CMK (cell line): ENCODE data around the gene LOXL3.

ENCODE experiments used
- DNase-seq: peaks from one replicate; pipeline ENCODE4 v3.0.0-alpha.2; 2010; ENCODE audit warnings: low read depth

LOXL3 gene

DNA sequence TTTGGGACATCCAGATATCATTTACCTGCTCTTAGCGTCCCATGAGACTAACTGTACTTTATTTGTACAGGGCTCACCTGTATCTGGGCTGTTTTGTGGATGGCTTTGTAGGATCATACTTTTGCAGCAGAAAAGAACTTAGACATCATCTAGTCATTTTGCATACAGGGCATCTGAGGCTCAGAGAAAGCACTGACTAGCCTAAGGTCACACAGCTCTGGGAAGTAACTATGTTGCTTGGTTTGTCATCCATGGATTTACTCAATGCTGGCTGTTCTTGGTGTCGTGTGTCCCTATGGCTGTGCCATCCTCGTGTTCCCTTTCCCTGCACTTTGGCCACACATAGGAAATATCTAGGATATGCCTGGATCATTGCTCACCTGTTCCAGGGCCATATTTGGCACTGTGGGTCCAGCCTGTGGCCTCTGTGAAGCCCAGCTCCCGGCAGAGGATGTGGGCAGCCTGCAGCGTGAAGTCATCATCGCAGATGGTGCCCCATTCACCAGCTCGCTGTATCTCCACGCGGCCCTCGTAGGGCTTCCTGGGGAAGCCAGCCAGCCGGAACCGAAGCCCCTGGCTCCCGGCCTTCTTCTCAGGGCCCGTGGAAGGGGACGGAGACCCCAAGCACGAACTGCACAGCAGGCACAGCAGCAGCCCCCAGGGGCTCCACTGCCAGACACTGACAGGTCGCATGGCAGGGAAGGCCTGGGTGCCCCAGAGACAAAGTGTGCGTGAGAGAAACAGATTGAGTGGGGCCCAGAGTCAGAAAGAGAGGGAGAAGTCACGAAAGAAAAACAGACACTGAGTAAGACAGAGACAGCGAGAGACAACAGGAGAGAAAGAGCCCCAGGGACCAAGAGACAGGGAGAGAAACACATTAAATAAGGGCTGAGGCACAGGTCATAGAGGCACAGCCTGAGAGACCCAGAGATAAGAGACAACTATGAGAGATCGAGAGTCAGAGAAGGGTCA, 1.5 kb downstream of the LOXL3 start:
- DNase-seq = no peak

DNA sequence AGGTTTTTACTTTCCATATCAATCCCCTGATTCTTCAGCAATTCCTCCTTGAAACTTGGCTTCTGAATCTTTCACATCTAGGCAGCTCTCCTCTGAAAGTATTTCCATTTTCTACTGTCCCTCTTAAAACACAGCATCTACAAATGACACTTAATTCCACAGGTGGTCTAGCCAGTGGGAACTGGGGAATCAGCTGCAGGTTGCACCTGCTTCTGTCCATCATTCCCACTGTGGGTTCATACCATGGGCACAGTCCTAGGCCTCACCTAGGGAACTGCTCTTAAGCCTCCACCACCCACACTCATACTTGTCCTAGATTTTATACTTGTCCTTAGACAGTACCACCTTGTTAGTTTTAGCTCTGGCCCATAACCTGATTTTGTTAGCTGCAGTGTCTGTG, 2.2 kb downstream of the LOXL3 start:
- DNase-seq = no peak

DNA sequence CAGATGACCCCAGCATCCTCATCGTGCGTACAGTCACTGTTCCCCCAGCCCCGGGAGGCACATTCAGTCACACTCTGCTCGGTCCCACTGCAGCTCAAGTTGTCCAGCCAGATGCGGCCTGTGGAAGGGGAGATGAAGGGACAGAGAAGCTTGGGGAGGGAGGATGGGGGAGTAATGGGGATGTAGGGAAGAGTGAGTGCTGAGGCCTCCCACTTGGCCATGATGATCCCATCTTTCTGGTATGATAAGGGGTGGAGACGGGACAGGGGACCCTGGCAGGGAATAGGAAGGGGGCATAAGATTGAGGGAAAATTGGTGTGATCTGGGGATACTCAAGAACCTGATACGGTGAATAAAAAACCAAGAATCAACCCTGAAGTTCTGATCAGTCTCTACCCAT, 3.5 kb downstream of the LOXL3 start:
- DNase-seq = no peak

DNA sequence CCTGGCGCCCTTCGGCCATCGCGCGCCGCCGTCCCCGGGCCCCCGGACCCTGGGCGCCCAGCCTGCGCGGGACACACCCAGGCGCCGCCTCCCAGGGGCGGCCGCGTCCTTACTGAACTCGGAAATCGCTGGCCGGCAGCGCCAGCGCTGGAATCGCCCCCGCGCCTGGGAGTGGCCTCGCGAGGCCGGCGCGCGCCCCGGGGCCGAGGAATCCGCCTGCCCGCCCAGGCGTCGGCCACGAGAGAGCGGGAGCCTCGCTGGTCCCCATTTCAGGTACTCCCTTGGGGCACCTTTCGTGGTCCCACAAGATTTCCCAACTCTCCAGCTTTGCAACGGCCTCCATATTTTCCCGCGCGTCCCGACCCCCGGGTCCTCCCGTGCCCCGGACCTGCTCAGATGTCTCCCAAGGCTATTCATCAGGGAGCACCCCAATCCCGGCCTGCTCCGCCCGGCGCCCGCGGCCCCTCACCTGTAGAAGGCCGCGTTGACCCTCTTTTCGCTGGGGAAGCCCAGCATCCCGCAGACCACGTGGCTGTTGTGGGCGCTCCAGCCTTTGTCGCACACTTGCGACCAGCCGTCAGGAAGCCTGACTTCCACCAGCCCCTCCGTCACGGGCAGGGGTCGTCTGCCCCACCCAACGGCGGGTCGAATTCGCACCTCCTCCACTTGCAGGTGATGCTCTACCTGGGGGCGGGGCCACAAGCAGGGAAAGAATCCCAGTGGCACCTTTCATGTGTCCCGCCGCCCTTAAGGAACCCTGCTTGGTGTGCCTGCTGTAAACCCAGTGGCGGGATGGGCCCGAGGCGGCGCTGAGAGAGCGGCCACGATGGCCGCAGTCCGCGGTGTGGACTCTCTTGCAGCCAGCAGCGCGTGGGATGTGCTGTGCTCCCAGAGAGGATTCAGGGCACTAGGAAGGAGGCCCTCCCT, 4.6 kb downstream of the LOXL3 start:
- DNase-seq = no peak

DNA sequence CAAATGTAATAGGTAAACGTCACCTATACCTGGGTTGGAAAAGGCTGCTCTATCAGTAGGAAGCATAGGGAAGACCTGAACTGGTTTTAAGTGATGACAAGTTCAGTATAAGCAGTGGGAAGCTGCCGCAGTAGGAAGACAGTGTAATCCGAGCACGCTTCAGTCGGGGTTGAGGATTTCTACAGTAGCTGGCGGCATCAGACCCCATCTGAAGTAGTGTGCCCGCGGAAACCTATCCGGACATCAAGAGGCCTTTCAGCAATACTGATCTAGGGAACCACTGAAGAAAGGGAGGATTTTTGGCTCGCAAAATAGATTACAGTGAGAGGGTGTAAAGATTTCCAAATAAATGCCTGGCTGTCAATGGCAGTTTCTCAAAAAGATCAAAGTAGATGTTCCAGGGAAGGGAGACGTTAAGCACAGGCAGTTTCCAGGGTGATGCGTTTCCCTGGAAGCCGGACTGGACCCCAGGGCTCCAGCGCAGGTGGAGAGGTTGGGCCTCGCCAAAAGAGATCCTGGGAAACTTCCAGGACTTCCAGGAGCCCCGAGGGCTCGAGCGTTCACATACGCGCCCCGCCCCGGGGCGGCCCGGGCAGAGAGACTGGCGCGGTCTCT, 5.3 kb downstream of the LOXL3 start:
- no peak for DNase-seq

DNA sequence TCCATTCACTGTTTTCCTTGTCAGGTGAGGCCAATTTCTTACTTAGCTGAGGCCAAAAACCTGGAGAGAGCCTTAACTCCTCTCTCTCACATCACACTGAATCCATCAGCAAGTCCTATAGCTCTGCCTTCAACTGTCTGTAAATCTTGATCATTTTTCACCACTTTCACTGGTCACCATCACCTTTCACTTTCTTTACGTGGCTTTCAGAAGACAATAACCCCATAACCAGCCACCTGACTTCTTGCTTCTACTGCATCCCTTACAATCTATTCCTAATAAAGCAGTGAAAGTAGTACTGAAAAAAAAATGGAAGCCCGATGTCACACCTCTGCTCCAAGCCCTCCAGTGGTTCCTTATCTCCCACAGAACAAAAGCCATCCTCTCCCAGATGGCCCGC, 7.7 kb downstream of the LOXL3 start:
- DNase-seq = no peak

DNA sequence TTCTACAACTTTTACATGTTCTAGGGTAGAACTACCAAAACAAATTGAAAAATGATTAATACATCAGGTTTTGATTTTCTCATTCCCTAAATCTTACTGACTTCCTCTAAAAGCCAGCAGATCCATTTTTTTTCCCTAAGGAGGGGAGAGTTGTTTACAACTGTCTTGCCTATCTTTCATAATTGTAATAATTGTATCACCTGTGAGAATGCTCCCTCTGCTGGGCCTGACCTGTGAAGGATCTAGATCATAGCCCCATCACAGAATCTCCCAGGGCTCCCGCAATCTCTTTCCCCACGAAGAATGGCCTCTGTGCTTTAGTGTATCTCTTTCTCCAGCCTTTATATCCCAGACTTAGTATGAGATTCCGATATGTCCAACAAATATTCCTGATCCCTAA, 9.1 kb downstream of the LOXL3 start:
- DNase-seq = no peak

DNA sequence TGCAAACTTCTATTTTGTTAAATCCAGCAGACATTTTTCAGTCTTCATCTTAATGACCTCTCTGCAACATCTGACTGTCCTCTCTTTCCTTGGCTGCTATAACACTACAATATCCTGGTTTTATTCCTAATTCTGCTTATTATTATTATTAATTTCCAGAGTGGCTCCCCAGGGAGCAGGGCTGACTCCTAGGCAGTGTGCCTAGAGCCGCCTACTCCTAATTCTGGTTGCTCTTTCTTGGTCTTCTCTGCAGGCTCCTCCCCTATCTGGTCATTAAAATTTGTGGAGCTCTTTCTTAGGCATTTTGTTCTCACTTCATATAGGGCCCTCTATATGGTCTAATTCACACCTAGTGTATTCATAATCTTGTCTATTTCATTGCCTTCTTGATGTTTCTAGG, 10.8 kb downstream of the LOXL3 start:
- DNase-seq = no peak

DNA sequence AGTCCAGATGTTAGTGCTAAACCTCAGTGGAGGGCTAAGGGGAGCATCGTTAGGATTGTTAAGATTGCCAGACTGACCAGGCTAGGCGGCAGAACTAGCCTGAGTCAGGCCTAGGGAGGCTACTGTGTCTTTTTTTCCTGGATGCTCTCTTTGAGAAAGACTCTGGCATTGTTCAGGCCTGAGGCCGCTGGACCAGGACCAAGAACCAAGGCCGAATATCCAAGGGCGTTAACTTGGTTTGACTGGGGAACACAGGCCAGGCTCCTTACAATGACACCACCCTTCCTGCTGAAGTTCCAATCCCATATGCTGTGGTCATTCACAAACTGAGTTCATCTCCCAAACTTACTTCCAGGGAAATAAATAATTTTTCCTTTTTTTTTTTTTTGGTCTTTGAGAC, 13.5 kb downstream of the LOXL3 start:
- DNase-seq = no peak

DNA sequence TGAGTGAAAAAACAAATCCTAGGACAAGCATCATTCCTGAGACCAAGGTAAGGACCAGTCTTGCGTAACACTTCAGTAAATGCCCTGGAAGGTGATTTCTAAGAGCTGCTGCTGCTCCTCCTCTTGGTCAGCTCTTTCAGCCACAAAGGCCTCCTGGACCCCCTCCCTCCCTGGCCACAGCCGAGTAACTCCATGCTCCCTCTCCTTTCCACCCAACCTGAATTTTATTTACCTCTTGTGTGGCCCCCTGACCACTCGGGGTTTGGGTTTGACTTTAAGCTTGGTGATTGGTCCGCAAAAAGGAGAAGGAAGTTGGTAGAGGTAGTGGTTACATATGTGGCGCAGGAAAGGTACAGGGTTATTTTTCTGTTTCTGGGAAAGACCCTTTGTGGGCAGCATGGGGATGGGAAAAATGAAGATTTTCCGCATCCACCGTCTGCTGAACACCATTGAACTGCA, 14.8 kb downstream of the LOXL3 start:
- no peak for DNase-seq

DNA sequence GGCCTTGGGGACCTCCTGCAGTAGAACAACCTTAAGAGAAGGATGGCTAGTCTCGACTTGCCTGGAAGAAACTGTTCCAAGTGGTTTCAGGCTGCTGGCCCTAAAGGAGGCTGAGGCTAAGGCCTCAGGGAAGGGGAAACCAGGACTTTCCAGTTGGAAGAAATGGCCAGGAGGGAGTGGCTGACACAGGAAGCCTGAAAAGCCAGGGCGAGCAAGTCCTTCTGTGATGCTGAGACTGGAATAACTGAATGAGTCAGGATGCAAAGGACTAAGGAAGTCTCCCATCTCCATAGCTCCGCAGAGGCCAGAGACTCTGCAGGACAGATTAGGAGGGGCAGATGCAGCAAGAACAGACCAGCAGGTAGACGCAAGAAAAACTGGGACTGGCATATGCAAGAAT, 16.6 kb downstream of the LOXL3 start:
- no peak for DNase-seq

DNA sequence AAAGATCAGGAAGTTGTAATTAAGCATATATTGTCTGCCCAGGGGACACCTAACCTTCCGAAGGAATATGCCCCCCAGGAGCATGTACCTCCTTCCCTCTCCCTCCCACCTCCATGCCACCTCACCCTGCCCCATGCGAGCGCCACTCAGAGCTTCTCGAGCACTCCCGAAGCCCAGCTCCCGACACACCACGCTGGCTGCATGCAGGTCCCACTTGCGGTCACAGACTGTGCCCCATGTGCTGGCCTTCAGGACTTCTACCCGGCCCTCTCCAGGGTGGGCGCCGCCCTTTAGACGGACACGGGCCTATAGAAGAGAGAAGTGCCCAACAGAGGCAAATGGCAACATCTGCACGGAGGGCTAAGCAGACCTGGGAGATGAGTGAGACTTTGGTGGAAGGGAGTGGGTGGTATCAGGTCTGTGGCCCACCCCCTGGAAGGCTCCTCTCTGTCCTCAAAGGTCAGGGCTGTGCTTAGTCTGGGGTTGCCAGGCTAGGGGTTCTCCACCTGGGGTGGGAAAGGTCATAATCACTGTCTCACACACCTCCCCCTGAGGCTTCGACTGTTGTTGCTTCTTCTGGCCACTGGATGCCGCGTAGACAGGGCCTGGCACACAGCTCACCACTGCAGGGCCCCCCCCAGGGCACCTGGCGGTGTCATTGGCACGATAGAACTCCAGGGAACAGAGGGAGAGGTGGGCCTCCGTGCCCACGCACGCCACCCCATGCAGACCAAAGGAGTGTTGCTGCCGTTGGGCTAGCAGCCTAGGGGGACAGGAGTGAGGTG, 17.4 kb downstream of the LOXL3 start:
- DNase-seq = no peak

DNA sequence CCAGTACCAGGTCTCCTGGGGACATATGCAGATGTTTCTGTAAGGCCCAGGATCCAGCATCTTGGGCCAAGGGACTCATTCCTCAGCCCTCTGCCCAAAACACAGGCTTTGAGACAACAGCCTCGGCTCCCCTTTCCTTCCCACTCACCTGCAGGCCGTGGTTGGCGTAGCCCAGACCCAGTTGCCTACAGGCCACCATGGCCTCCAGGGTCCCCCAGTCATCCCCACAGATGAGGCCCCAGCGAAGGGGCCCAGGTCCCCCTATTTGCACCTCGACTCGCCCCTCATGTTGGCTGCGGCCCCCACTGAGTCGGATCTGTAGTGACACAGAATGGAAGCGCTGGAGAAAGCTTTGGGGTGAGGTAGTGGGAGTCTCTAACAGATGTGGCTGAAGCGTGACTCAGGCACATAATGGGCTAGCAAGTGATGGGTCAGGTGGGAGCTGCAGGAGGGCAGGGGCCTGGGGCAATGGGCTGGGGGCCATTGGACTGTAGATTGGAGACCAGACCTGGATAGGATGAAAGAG, 18.2 kb downstream of the LOXL3 start:
- no peak for DNase-seq

DNA sequence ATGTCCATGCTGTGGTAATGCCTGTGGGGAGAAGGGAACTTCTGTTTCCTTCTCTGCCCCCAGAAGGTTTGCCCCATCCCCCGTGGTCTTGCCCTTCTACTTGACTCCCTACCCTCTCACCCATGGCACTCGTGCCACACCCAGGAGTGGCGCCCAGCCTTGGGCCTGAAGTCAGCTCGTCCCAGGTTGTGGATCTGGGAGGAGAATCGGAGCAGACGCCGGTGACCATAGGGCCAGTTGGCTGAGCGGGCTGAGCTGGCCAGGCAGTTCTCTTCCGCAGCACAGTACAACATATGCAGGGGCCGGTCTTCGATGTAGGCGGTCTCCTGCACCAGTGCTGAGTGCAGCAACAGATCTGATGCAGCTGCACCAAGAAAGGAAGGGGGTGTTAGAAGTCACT, 19.3 kb downstream of the LOXL3 start:
- DNase-seq = no peak

DNA sequence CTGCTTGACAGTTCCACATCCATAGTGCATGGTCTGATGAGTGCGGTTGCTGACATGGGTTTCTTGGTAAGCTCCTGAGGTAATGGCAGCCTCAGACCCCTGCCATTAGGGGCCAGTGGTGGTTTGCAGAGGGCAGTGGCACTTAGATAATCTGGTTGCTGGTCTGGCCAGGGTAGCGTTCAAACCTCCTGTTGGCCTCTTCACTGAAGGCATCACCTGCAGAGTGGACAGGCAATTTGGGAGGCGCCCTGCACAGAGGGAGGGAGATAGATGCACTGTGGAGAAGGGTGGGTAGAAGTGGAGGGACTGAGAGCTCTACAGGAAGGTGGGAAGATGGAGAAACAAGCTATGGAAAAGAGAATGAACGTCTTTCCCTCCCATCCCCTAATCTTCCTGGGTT, 20.3 kb downstream of the LOXL3 start:
- DNase-seq = no peak

DNA sequence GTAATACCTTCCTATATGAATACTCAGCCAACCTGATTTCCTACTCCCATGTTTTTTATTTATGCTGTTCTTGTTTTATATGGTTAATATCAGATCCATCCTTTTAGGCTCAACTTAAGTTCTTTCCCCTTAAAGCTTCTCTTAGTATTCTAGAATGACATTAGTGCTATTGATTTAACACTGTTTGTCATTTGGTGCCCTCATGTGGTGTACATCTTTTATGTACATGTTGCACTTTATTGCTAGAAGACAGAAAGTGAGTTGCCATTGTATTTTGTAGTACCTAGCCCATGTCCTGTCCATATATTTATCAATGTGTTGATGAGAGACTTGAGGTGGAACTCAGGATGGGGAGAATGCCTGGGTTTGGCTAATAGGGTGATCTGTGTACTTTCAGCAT, 21.5 kb downstream of the LOXL3 start:
- DNase-seq = no peak

DNA sequence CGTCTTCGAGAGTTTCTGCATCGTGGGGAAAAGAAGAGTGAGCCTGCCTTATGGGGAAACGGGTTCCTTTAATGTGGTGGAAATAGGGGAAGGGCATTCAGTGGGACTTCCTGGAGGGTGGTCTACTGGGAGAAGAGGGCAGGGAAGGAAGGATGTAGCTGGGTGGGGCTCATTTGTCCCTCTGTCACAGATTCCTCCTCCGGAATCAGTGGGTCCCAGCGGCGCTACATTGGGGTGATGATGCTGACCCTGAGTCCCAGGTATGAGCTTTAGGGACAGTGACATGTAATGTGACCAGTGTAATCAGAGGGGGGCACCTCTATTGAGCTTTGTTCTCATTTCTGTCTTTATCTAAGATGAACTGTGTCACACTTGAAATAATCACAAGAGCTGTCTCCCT, 22.1 kb downstream of the LOXL3 start:
- no peak for DNase-seq

DNA sequence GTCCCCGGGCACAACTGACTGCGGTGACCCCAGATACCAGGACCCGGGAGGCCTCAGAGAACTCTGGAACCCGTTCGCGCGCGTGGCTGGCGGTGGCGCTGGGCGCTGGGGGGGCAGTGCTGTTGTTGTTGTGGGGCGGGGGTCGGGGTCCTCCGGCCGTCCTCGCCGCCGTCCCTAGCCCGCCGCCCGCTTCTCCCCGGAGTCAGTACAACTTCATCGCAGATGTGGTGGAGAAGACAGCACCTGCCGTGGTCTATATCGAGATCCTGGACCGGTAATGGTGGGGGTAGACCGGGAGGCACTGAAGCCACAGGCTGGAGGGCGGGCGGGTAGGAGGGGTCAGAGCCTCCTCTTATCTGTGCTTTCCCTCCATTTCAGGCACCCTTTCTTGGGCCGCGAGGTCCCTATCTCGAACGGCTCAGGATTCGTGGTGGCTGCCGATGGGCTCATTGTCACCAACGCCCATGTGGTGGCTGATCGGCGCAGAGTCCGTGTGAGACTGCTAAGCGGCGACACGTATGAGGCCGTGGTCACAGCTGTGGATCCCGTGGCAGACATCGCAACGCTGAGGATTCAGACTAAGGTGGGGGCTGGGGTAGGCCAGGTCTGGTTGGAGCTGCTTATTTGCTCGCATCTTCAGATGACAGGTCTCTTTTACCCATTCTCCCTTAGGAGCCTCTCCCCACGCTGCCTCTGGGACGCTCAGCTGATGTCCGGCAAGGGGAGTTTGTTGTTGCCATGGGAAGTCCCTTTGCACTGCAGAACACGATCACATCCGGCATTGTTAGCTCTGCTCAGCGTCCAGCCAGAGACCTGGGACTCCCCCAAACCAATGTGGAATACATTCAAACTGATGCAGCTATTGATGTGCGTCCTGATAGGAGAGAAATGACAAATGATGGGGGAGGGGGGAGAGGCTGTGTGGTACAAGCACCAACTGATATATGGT, 23.2 kb downstream of the LOXL3 start:
- peak; percentile 75 for DNase-seq

DNA sequence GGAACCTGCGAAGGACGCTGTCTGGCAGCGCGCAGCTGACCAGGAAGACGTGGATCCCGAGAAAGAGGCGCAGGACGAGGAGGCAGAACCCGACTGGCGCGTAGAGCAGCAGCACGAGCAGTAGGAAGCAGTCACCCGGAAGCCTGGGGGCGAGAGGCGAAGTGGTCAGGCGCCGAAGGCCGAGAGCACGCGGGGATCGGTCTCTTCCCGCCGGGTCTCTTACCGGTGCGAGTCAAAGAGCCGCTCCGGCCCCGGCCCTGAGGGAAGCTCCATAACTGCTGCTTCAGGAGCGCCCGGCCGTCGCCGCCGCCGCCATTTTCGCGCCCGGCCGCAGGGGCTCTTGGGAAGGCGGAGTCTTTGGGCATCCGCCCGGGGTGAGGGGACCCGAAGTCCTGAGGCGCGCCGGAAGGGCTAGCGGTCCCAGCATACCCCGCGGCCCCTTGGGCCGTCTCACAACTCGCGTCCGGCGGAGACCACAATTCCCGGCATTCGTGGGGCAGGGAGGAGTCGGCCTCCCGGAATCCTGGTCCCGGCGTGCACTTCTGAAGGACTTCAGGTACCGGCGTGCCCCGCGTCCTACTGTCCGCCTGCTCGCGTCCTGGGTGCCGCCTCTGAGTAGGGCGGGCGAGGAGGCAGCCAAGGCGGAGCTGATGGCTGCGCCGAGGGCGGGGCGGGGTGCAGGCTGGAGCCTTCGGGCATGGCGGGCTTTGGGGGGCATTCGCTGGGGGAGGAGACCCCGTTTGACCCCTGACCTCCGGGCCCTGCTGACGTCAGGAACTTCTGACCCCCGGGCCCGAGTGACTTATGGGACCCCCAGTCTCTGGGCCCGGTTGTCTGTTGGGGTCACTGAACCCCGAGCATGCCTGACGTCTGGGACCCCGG, 24.1 kb downstream of the LOXL3 start, which contains the start of the genes AUP1 and HTRA2:
Gene AUP1 (minus strand): TSS at position 350 of the 882 bp plus-strand sequence. CDS start 77 bp downstream, at position 273.
Gene HTRA2 (plus strand): TSS at position 577 of the 882 bp plus-strand sequence. CDS start 74 bp downstream, at position 651.
- peak; percentile 92 for DNase-seq
